Measurements from ENCODE around the gene HINFP.

DNA sequence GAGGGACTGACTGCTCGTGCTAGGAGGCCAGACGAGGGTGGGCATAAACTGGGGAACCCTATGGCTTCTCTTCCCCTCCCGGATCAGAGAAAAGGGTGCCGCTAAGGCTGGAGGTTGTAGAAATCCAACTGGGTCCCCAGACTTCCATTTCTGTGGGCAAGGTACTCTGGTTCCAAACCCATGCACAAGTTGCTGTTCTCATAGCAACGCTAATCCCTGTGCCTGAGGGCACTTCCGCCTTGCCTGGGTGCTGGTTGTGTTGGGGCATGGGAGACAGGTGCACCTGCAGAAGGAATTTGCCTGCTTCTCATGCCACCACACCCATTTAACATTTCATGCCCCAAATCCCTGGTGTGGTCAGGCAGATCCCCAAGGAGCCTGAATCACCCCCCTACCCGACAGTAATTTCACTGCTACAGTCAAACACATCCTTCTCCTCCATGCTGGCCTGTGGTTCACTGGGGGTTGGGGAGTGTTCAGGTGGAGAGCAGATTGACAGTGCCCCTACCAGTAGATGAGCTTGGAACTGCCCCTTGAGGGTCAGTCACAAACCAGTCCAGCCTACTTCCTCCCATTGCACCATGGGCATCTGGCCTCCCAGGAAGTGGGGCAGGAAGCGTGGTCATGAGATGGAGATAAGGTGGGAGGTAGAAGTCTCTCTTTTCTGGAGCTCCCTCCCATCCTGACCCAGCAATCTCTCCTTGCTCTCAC, 13.1 kb upstream of the HINFP start:
- TF ChIP-seq, protein P1, sequence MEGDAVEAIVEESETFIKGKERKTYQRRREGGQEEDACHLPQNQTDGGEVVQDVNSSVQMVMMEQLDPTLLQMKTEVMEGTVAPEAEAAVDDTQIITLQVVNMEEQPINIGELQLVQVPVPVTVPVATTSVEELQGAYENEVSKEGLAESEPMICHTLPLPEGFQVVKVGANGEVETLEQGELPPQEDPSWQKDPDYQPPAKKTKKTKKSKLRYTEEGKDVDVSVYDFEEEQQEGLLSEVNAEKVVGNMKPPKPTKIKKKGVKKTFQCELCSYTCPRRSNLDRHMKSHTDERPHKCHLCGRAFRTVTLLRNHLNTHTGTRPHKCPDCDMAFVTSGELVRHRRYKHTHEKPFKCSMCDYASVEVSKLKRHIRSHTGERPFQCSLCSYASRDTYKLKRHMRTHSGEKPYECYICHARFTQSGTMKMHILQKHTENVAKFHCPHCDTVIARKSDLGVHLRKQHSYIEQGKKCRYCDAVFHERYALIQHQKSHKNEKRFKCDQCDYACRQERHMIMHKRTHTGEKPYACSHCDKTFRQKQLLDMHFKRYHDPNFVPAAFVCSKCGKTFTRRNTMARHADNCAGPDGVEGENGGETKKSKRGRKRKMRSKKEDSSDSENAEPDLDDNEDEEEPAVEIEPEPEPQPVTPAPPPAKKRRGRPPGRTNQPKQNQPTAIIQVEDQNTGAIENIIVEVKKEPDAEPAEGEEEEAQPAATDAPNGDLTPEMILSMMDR (IDR thresholded peaks at IDR 0.05), result no peak
- no peak for TF ChIP-seq POLR2A (IDR thresholded peaks at IDR 0.05)

All from body of pancreas (tissue), 4 donors.